K562 (cell line): ENCODE data around the gene CHST12.

Source experiments
- BACH1 ChIP-seq: fragments of 200-800 bp; sonication (Bioruptor generic); IDR thresholded peaks from 2 replicates; pipeline ENCODE4 v1.6.1; 2016; ENCODE audit warnings: missing genetic modification characterization, missing compliant biosample characterization
- GTF2F1 ChIP-seq: IDR thresholded peaks from 2 replicates; pipeline ENCODE4 v1.6.1; 2011; ENCODE audit warnings: low read depth, low read length, improper control_type of control experiment
- JUND ChIP-seq, 2 experiments: IDR thresholded peaks; 2 replicates in 1 of 2; 3 replicates in 1 of 2; pipeline ENCODE4 v1.6.1; 2011; ENCODE audit warnings: borderline replicate concordance in 2 of 2, low read depth in 2 of 2, low read length in 2 of 2, improper control_type of control experiment in 1 of 2, missing biosample characterization in 1 of 2, missing genetic modification characterization in 1 of 2, missing genetic modification reagents in 1 of 2
- POLR2AphosphoS5 ChIP-seq: IDR thresholded peaks from 2 replicates; pipeline ENCODE4 v1.6.1; 2011; ENCODE audit warnings: mild to moderate bottlenecking, low read depth, low read length, moderate library complexity; ENCODE audit not compliant: control insufficient read depth, insufficient read depth
- RB1 ChIP-seq: fragments of 450-650 bp; IDR thresholded peaks from 2 replicates; pipeline ENCODE4 v1.6.1; 2017; ENCODE audit warnings: low read depth, mild to moderate bottlenecking
- RNF2 ChIP-seq: sonication (generic); IDR thresholded peaks from 2 replicates; pipeline ENCODE4 v1.6.1; 2016
- SMAD1 ChIP-seq: fragments of 150-350 bp; IDR thresholded peaks from 2 replicates; pipeline ENCODE4 v1.6.1; 2014; ENCODE audit warnings: low read length, low read depth; ENCODE audit not compliant: partially characterized antibody
- TCF3 ChIP-seq: sonication (generic); formaldehyde crosslinking; IDR thresholded peaks from 2 replicates; pipeline ENCODE4 v1.4.0; 2020; ENCODE audit warnings: mild to moderate bottlenecking, missing genetic modification reagents
- ZNF707 ChIP-seq: fragments of 250-450 bp; sonication (Bioruptor Pico); conservative IDR thresholded peaks from 2 replicates; pipeline ENCODE4 v1.8.0; 2022; ENCODE audit warnings: inconsistent platforms, mild to moderate bottlenecking, moderate library complexity
- TF ChIP-seq, protein P1 (sequence below), 2 experiments: fragments of 450-650 bp; conservative IDR thresholded peaks; 2 replicates each; pipeline ENCODE4 v1.6.1; 2017; ENCODE audit warnings: mild to moderate bottlenecking in 2 of 2, moderate library complexity in 2 of 2
- TF ChIP-seq, protein P2 (sequence below): sonication (generic); formaldehyde crosslinking; IDR thresholded peaks from 2 replicates; pipeline ENCODE4 v1.9.0; 2022; ENCODE audit warnings: mild to moderate bottlenecking, missing genetic modification reagents
- TF ChIP-seq, protein P3 (sequence below): fragments of 250-450 bp; sonication (Bioruptor Pico); IDR thresholded peaks from 2 replicates; pipeline ENCODE4 v1.5.0; 2021
- TF ChIP-seq, protein P4 (sequence below), 3 experiments: IDR thresholded peaks in 2 of 3; conservative IDR thresholded peaks in 1 of 3; 2 replicates each; pipeline ENCODE4 v1.5.1; 2011 to 2012; ENCODE audit warnings: low read length in 3 of 3, mild to moderate bottlenecking in 3 of 3, control low read depth in 2 of 3, improper control_type of control experiment in 1 of 3, inconsistent platforms in 1 of 3, low read depth in 1 of 3, mixed read lengths in 1 of 3, moderate library complexity in 1 of 3; ENCODE audit not compliant: insufficient read depth in 2 of 3
- TF ChIP-seq, protein P5 (sequence below): fragments of 450-650 bp; IDR thresholded peaks from 2 replicates; pipeline ENCODE4 v1.7.1; 2018; ENCODE audit warnings: mild to moderate bottlenecking, low read depth; ENCODE audit not compliant: partially characterized antibody

DNA sequence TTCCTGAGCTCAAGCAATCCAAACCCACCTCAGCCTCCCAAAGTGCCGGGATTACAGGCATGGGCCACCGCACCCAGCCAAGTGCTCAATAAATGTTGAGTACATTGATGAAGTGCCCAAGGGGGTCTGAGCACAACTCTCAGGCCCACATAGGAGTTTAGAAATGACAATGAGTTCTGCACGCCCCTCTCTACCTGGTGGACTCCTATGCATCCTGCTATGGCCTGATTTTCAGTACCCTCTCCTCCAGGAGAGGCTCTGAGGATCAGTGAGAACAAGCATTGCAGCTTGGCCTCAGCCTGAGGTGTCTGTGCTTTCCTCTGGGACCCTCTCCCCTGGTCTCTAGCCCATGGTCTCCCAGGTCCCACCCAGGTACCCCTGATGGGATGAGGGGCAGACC, 93.7 kb downstream of the CHST12 start:
- TF ChIP-seq, protein P1, sequence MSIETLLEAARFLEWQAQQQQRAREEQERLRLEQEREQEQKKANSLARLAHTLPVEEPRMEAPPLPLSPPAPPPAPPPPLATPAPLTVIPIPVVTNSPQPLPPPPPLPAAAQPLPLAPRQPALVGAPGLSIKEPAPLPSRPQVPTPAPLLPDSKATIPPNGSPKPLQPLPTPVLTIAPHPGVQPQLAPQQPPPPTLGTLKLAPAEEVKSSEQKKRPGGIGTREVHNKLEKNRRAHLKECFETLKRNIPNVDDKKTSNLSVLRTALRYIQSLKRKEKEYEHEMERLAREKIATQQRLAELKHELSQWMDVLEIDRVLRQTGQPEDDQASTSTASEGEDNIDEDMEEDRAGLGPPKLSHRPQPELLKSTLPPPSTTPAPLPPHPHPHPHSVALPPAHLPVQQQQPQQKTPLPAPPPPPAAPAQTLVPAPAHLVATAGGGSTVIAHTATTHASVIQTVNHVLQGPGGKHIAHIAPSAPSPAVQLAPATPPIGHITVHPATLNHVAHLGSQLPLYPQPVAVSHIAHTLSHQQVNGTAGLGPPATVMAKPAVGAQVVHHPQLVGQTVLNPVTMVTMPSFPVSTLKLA (conservative IDR thresholded peaks at IDR 0.05) = no peak
- TF ChIP-seq, protein P2, sequence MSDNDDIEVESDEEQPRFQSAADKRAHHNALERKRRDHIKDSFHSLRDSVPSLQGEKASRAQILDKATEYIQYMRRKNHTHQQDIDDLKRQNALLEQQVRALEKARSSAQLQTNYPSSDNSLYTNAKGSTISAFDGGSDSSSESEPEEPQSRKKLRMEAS (CRISPR knock-in tag) = no peak
- TF ChIP-seq RNF2 (no peak), JUND (IDR thresholded peaks at IDR 0.05; ENCODE audit: borderline replicate concordance, low read depth, low read length) (no peak), JUND (tag; IDR thresholded peaks at IDR 0.05; ENCODE audit: borderline replicate concordance, low read depth, low read length) (no peak), ZNF707 (CRISPR knock-in tag) (no peak), BACH1 (tag) (no peak), RB1 (no peak), SMAD1 (no peak), POLR2AphosphoS5 (no peak), GTF2F1 (no peak), TCF3 (CRISPR knock-in tag) (no peak)
- TF ChIP-seq, protein P3, sequence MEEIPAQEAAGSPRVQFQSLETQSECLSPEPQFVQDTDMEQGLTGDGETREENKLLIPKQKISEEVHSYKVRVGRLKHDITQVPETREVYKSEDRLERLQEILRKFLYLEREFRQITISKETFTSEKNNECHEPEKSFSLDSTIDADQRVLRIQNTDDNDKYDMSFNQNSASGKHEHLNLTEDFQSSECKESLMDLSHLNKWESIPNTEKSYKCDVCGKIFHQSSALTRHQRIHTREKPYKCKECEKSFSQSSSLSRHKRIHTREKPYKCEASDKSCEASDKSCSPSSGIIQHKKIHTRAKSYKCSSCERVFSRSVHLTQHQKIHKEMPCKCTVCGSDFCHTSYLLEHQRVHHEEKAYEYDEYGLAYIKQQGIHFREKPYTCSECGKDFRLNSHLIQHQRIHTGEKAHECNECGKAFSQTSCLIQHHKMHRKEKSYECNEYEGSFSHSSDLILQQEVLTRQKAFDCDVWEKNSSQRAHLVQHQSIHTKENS (CRISPR knock-in tag) = no peak
- TF ChIP-seq, protein P4, sequence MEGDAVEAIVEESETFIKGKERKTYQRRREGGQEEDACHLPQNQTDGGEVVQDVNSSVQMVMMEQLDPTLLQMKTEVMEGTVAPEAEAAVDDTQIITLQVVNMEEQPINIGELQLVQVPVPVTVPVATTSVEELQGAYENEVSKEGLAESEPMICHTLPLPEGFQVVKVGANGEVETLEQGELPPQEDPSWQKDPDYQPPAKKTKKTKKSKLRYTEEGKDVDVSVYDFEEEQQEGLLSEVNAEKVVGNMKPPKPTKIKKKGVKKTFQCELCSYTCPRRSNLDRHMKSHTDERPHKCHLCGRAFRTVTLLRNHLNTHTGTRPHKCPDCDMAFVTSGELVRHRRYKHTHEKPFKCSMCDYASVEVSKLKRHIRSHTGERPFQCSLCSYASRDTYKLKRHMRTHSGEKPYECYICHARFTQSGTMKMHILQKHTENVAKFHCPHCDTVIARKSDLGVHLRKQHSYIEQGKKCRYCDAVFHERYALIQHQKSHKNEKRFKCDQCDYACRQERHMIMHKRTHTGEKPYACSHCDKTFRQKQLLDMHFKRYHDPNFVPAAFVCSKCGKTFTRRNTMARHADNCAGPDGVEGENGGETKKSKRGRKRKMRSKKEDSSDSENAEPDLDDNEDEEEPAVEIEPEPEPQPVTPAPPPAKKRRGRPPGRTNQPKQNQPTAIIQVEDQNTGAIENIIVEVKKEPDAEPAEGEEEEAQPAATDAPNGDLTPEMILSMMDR (IDR thresholded peaks at IDR 0.05 in 2 of 3, conservative IDR thresholded peaks at IDR 0.05 in 1 of 3; ENCODE audit: insufficient read depth in 2 of 3, low read depth in 1 of 3, low read length in 3 of 3) = no peak
- TF ChIP-seq, protein P5, sequence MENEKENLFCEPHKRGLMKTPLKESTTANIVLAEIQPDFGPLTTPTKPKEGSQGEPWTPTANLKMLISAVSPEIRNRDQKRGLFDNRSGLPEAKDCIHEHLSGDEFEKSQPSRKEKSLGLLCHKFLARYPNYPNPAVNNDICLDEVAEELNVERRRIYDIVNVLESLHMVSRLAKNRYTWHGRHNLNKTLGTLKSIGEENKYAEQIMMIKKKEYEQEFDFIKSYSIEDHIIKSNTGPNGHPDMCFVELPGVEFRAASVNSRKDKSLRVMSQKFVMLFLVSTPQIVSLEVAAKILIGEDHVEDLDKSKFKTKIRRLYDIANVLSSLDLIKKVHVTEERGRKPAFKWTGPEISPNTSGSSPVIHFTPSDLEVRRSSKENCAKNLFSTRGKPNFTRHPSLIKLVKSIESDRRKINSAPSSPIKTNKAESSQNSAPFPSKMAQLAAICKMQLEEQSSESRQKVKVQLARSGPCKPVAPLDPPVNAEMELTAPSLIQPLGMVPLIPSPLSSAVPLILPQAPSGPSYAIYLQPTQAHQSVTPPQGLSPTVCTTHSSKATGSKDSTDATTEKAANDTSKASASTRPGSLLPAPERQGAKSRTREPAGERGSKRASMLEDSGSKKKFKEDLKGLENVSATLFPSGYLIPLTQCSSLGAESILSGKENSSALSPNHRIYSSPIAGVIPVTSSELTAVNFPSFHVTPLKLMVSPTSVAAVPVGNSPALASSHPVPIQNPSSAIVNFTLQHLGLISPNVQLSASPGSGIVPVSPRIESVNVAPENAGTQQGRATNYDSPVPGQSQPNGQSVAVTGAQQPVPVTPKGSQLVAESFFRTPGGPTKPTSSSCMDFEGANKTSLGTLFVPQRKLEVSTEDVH = no peak
